Endothelial cell of umbilical vein (primary cell): ENCODE measurements around the gene RCOR3. TPM values are rescaled to one million over a fixed set of nuclear protein-coding genes. Genes with fewer than 3 reads are reported as not detected.

ENCODE experiments used
- BruUV-seq: library from RNA; stranded (reverse); fragments of 400-500 nt; replicated peaks from 2 replicates; lab custom pipeline; 2021; lab: Mats Ljungman, UMichigan
- CTCF ChIA-PET: fragments of 300-600, 350-600 bp; sonication (Branson Sonifier 250); formaldehyde crosslinking; loops from one replicate; lab custom pipeline; 2021; ENCODE audit warnings: antibody characterized with exemption, inconsistent platforms; lab: Charles Lee
- POLR2A ChIA-PET: fragments of 300-600, 350-600 bp; sonication (Branson Sonifier 250); formaldehyde crosslinking; loops from one replicate; lab custom pipeline; 2021; ENCODE audit warnings: antibody characterized with exemption, inconsistent platforms; lab: Charles Lee
- DNase-seq: peaks from one replicate; pipeline ENCODE4 v3.0.0-alpha.2; 2011; ENCODE audit warnings: low read depth, low spot score
- FAIRE-seq: peaks from 2 replicates; lab custom pipeline; 2011; peaks lifted over from hg19 to GRCh38; lab: Jason Lieb, UNC
- H2AFZ ChIP-seq: 2 replicates; pipeline ENCODE4 v1.6.0; 2012; ENCODE audit warnings: low read depth, low read length, control low read depth, inconsistent platforms
- H3K27ac ChIP-seq: 2 replicates; pipeline ENCODE4 v1.5.1; 2011; ENCODE audit warnings: low read depth, mild to moderate bottlenecking, control low read depth, low read length, moderate library complexity; ENCODE audit not compliant: insufficient read depth
- H3K27me3 ChIP-seq, 2 experiments: 2 replicates each; pipeline versions ENCODE4 v1.6.0 to v1.6.1; 2011; ENCODE audit warnings: low read length in 2 of 2, mixed read lengths in 1 of 2; ENCODE audit not compliant: control insufficient read depth in 2 of 2, insufficient read depth in 2 of 2
- H3K36me3 ChIP-seq, 2 experiments: 2 replicates in 1 of 2; 3 replicates in 1 of 2; pipeline ENCODE4 v1.5.1; 2011; ENCODE audit warnings: low read length in 2 of 2, mild to moderate bottlenecking in 1 of 2, moderate library complexity in 1 of 2; ENCODE audit not compliant: control insufficient read depth in 2 of 2, insufficient read depth in 2 of 2; ENCODE audit errors: extremely low read depth in 1 of 2
- H3K4me1 ChIP-seq: 3 replicates; pipeline ENCODE4 v1.5.1; 2011; ENCODE audit warnings: mild to moderate bottlenecking, low read length; ENCODE audit not compliant: control insufficient read depth, insufficient read depth; ENCODE audit errors: extremely low read depth
- H3K4me2 ChIP-seq: 2 replicates; pipeline ENCODE4 v1.6.1; 2011; ENCODE audit warnings: low read length, control low read depth, mixed read lengths; ENCODE audit not compliant: insufficient read depth
- H3K4me3 ChIP-seq, 3 experiments: fragments of 200-600 bp in 1 of 3; sonication (generic), shearing (Covaris generic) in 1 of 3; replicated peaks in 1 of 3; 2 replicates each; pipeline ENCODE4 v1.5.1; 2011 to 2016; ENCODE audit warnings: control low read depth in 3 of 3, low read length in 3 of 3, mild to moderate bottlenecking in 2 of 3, inconsistent platforms in 1 of 3, low read depth in 1 of 3, moderate library complexity in 1 of 3; ENCODE audit not compliant: insufficient read depth in 1 of 3
- H3K79me2 ChIP-seq: 2 replicates; pipeline ENCODE4 v1.6.0; 2012; ENCODE audit warnings: low read length, inconsistent platforms; ENCODE audit not compliant: control insufficient read depth, insufficient read depth
- H3K9ac ChIP-seq: replicated peaks from 2 replicates; pipeline ENCODE3; 2011; ENCODE audit warnings: low read length, control low read depth; ENCODE audit not compliant: insufficient read depth; ENCODE audit errors: extremely low read depth
- H3K9me1 ChIP-seq: replicated peaks from 3 replicates; pipeline ENCODE4 v1.6.0; 2011; ENCODE audit warnings: mild to moderate bottlenecking, low read length; ENCODE audit not compliant: control insufficient read depth, insufficient read depth; ENCODE audit errors: extremely low read depth
- H3K9me3 ChIP-seq: replicated peaks from 2 replicates; pipeline ENCODE4 v1.5.1; 2012; ENCODE audit warnings: low read length, inconsistent platforms; ENCODE audit not compliant: control insufficient read depth, insufficient read depth
- H4K20me1 ChIP-seq: replicated peaks from 2 replicates; pipeline ENCODE3; 2011; ENCODE audit warnings: mild to moderate bottlenecking, low read length; ENCODE audit not compliant: control insufficient read depth, insufficient read depth; ENCODE audit errors: extremely low read depth
- EZH2 ChIP-seq: IDR thresholded peaks from 2 replicates; pipeline ENCODE4 v1.6.1; 2012; ENCODE audit warnings: borderline replicate concordance, low read depth, mild to moderate bottlenecking, moderate library complexity, low read length, inconsistent platforms; ENCODE audit not compliant: severe bottlenecking
- FOS ChIP-seq: IDR thresholded peaks from 2 replicates; pipeline ENCODE4 v1.6.1; 2011; ENCODE audit warnings: mild to moderate bottlenecking, low read length, moderate library complexity, borderline replicate concordance; ENCODE audit not compliant: insufficient read depth
- GATA2 ChIP-seq: IDR thresholded peaks from 2 replicates; pipeline ENCODE4 v1.7.0; 2011; ENCODE audit warnings: low read depth, mild to moderate bottlenecking, moderate library complexity, mixed read lengths, low read length; ENCODE audit not compliant: insufficient read length, insufficient read depth
- JUN ChIP-seq: IDR thresholded peaks from 2 replicates; pipeline ENCODE4 v1.6.1; 2011; ENCODE audit warnings: borderline replicate concordance, low read depth; ENCODE audit not compliant: insufficient read length, insufficient read depth
- MAX ChIP-seq: IDR thresholded peaks from 2 replicates; pipeline ENCODE4 v1.6.1; 2011; ENCODE audit not compliant: insufficient read depth, insufficient read length
- MYC ChIP-seq: IDR thresholded peaks from one replicate; pipeline ENCODE4 v1.6.1; 2011; ENCODE audit warnings: mild to moderate bottlenecking, low read depth, low read length
- POLR2A ChIP-seq: IDR thresholded peaks from 2 replicates; pipeline ENCODE4 v1.6.1; 2012; ENCODE audit warnings: low read depth, mild to moderate bottlenecking, control low read depth, low read length
- POLR2AphosphoS5 ChIP-seq: IDR thresholded peaks from 2 replicates; pipeline ENCODE4 v1.6.1; 2012; ENCODE audit warnings: low read depth, mild to moderate bottlenecking, control low read depth, low read length, moderate library complexity; ENCODE audit not compliant: insufficient read depth
- dilution Hi-C: fragments of 300-500 bp; cut with MboI; formaldehyde crosslinking; loops from one replicate; pipeline ENCODE4 v1.15.0; 2019; ENCODE audit warnings: low sequenced_read_pairs; ENCODE audit not compliant: extremely low pct_ligation_motif_present
- intact Hi-C: fragments of 100-400 bp; cut with micrococcal nuclease; formaldehyde crosslinking; loops from one replicate; pipeline ENCODE4 v1.10.0; 2022
- polyA plus RNA-seq, 4 experiments: library from polyadenylated mRNA; depleted of rRNA in 3 of 4; stranded (reverse) in 3 of 4; unstranded in 1 of 4; fragments of >200 nt; gene quantifications; 2 replicates each; pipeline versions ENCODE4 v1.2.1 to v1.2.3, GENCODE V29; 2011 to 2012; ENCODE audit warnings: missing spikeins in 1 of 4
- total RNA-seq: library from RNA; stranded (reverse); gene quantifications from 2 replicates; pipeline ENCODE4 v1.2.3, GENCODE V29; 2021
- TF ChIP-seq, protein P1 (sequence below), 2 donors: IDR thresholded peaks; 1 replicate in 1 of 2; 2 replicates in 1 of 2; pipeline ENCODE4 v1.5.1; 2011; ENCODE audit warnings: low read length in 2 of 2, mild to moderate bottlenecking in 2 of 2, moderate library complexity in 2 of 2, control low read depth in 1 of 2, inconsistent platforms in 1 of 2, low read depth in 1 of 2; ENCODE audit not compliant: insufficient read depth in 1 of 2; ENCODE audit errors: extremely low read depth in 1 of 2

The RCOR3 gene
- total and polyA plus RNA-seq, 2 donors (not counting 3 experiments of a cell fraction or from before 2014, with no cell fraction given): 24.2 to 34.0 TPM

GRCh38 chr1:211236633-211237320 lies 22.4 kb upstream of the RCOR3 start:
- H3K4me2 ChIP-seq: no peak overlapping the region
- FAIRE-seq (no peak), DNase-seq (no peak)
- no TSS peak for BruUV-seq
- H3K9ac ChIP-seq: no peak overlapping the region
- no peaks in the 10 kb centered on the region for H3K4me1 ChIP-seq
- H4K20me1 ChIP-seq: no peaks in the 10 kb centered on the region
- intact Hi-C loops: no loop called here
- ChIA-PET POLR2A (no interaction called here), CTCF (no interaction called here)
- no peak for TF ChIP-seq FOS
- no peak for TF ChIP-seq GATA2
- TF ChIP-seq JUN: no peak
- TF ChIP-seq MYC: no peak
- no peak for TF ChIP-seq EZH2
- TF ChIP-seq, protein P1, sequence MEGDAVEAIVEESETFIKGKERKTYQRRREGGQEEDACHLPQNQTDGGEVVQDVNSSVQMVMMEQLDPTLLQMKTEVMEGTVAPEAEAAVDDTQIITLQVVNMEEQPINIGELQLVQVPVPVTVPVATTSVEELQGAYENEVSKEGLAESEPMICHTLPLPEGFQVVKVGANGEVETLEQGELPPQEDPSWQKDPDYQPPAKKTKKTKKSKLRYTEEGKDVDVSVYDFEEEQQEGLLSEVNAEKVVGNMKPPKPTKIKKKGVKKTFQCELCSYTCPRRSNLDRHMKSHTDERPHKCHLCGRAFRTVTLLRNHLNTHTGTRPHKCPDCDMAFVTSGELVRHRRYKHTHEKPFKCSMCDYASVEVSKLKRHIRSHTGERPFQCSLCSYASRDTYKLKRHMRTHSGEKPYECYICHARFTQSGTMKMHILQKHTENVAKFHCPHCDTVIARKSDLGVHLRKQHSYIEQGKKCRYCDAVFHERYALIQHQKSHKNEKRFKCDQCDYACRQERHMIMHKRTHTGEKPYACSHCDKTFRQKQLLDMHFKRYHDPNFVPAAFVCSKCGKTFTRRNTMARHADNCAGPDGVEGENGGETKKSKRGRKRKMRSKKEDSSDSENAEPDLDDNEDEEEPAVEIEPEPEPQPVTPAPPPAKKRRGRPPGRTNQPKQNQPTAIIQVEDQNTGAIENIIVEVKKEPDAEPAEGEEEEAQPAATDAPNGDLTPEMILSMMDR (IDR thresholded peaks at IDR 0.05; ENCODE audit: extremely low read depth in 1 of 2, insufficient read depth in 1 of 2, low read depth in 1 of 2, low read length in 2 of 2): no peak
- TF ChIP-seq POLR2A: no peak
- no peak for TF ChIP-seq POLR2AphosphoS5
- TF ChIP-seq MAX: no peak
- no peaks in the 10 kb centered on the region for H3K27me3 ChIP-seq
- H3K9me3 ChIP-seq: no peaks in the 10 kb centered on the region
- no peaks in the 10 kb centered on the region for H3K36me3 ChIP-seq
- no peak overlapping the region for H2AFZ ChIP-seq
- dilution Hi-C loops: no loop called here
- no peaks in the 10 kb centered on the region for H3K9me1 ChIP-seq
- no peak overlapping the region for H3K4me3 ChIP-seq
- no peaks in the 10 kb centered on the region for H3K79me2 ChIP-seq
- H3K27ac ChIP-seq: no peak overlapping the region
